ENCODE data around the gene SCIMP. TPM values are rescaled to one million over a fixed set of nuclear protein-coding genes. Genes with fewer than 3 reads are reported as not detected.

SCIMP gene
- total and polyA plus RNA-seq, 2 donors (not counting 1 experiment from before 2014, with no cell fraction given), result 87.4 to 98.5 TPM

DNA sequence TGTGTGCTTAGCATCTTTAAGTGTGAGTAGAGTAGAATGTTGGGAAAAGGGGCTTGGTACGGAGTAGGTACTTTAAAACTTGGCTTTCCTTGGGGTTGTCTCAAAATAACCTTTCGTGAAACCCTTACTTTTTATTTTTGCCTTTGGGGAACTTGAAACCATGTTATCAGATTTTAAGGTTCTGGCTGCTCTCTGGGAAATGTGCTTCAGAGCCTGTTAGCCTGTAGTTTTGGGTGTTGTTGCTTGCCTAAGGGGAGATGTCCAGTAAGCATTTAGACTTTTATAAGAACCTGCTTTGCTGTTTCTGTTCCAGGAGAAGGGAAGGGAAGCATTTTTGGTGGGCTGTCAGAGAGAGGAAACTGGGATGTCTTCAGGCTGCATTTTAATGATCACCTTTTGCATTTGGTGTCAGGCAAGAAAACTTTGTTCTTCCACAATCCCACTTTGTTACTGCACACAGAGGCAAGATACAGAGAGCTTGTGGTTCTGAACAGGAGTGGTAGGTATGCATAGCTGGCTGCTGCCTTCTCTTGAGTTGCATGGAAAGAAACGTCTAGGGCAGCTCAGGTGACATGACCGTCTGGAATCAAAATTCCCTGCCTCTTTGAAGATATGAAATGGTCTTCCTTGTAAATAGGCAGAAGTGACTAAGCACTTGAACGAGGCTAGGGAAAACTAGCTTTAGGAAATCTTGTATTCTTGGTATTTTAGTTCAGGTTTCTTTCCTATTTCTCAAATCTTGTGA, 49.1 kb upstream of the SCIMP start:
- Mint-ChIP-seq H3K4me3 (peak overlapping the region; percentile 88), H3K9me3 (ENCODE audit: insufficient read depth) (no peaks in the 10 kb centered on the region), H3K27ac (peak overlapping the region; percentile 82), H3K27me3 (no peaks in the 10 kb centered on the region), H3K4me1 (peaks cover 50% of the 10 kb centered on the region)
- peaks cover 0 to 14% of the 10 kb centered on the region in 2 experiments for H3K36me3 ChIP-seq (replicated peaks in 1 of 2; ENCODE audit: control extremely low read depth in 1 of 2, control insufficient read depth in 1 of 2, extremely low read depth in 1 of 2, insufficient read depth in 2 of 2, low read length in 1 of 2)
- peak overlapping the region; percentile 84 for H3K9ac ChIP-seq (ENCODE audit: low read length)
- peak overlapping the region; percentile 92 for H3K4me2 ChIP-seq (replicated peaks; ENCODE audit: low read depth, low read length, poor library complexity, severe bottlenecking)
- H3K4me1 ChIP-seq (ENCODE audit: control insufficient read depth in 2 of 2, insufficient read depth in 2 of 2, low read length in 2 of 2), result peaks cover 43 to 55% of the 10 kb centered on the region in 2 donors
- no peak for TF ChIP-seq CTCF (IDR thresholded peaks at IDR 0.05)
- TF ChIP-seq EZH2 (IDR thresholded peaks at IDR 0.05; ENCODE audit: borderline replicate concordance, insufficient read depth, low read depth, low read length, poor library complexity, severe bottlenecking), result no peak
- CTCF ChIA-PET, result interaction anchor here (0.7 to 2.4 kb wide), 6 partner anchors 12 to 184 kb away, joined by 3 to 11 read pairs (median 5); no protein-coding TSS in a partner anchor
- no peak for DNase-seq
- ATAC-seq (ENCODE audit: low read depth), result no peak
- H3K27ac ChIP-seq (ENCODE audit: low read length in 2 of 2), result peak overlapping the region in 1 of 2 donors; percentile 42
- peak overlapping the region; percentile 63 to 90 (median 75) for H3K4me3 ChIP-seq (ENCODE audit: control extremely low read depth in 1 of 5, extremely low read depth in 1 of 5, insufficient read depth in 1 of 5, low read depth in 2 of 5, low read length in 4 of 5)
- POLR2A ChIA-PET, result interaction anchor here (0.7 to 1.2 kb wide), 3 partner anchors 23 to 85 kb away, joined by 3 read pairs; no protein-coding TSS in a partner anchor
- H3K79me2 ChIP-seq (ENCODE audit: control insufficient read depth, insufficient read depth, low read length), result peaks cover 62% of the 10 kb centered on the region
- no peaks in the 10 kb centered on the region for H3K27me3 ChIP-seq (replicated peaks in 1 of 4; ENCODE audit: control extremely low read depth in 1 of 4, control insufficient read depth in 3 of 4, insufficient read depth in 4 of 4, low read length in 3 of 4)
- H3K9me3 ChIP-seq (ENCODE audit: control extremely low read depth in 1 of 3, control insufficient read depth in 2 of 3, insufficient read depth in 1 of 3, low read length in 2 of 3), result no peaks in the 10 kb centered on the region
- H4K20me1 ChIP-seq (ENCODE audit: control insufficient read depth, insufficient read depth, low read length, poor library complexity, severe bottlenecking), result peaks cover 49% of the 10 kb centered on the region
- no peak overlapping the region for H2AFZ ChIP-seq (ENCODE audit: insufficient read depth, low read depth, low read length, poor library complexity, severe bottlenecking)
- WGBS (ENCODE audit: insufficient coverage), result 45% methylated on average over 3 of the region's 5 CpGs
- intact Hi-C loops (cut with micrococcal nuclease), result loop anchor here (5.0 kb wide), 1 partner anchor 41 kb away; no protein-coding TSS in a partner anchor
